DND-41 (cell line): ENCODE data around the gene ZMYND15.

Experiments
- ATAC-seq: fragments of 200-7000 bp; cut with Tn5 transposase; 3 replicates; pipeline ENCODE4 v1.9.1; 2021; ENCODE audit warnings: low read depth; ENCODE audit not compliant: insufficient read depth
- DNase-seq: peaks from one replicate; pipeline ENCODE4 v3.0.0-alpha.2; 2020
- H2AFZ ChIP-seq: 2 replicates; pipeline ENCODE4 v1.6.0; 2012; ENCODE audit warnings: low read depth, low read length
- H3K27ac ChIP-seq: 2 replicates; pipeline ENCODE4 v1.5.1; 2012; ENCODE audit warnings: low read length, inconsistent platforms
- H3K27me3 ChIP-seq: fragments of 200-600 bp; sonication (generic); 2 replicates; pipeline ENCODE4 v1.6.0; 2012; ENCODE audit warnings: low read length, mild to moderate bottlenecking, inconsistent platforms; ENCODE audit not compliant: insufficient read depth, poor library complexity
- H3K36me3 ChIP-seq: 2 replicates; pipeline ENCODE4 v1.5.1; 2012; ENCODE audit warnings: low read length, inconsistent platforms; ENCODE audit not compliant: insufficient read depth
- H3K4me1 ChIP-seq: 2 replicates; pipeline ENCODE4 v1.5.1; 2012; ENCODE audit warnings: mild to moderate bottlenecking, low read length; ENCODE audit not compliant: insufficient read depth
- H3K4me2 ChIP-seq: 2 replicates; pipeline ENCODE4 v1.6.0; 2012; ENCODE audit warnings: mild to moderate bottlenecking, moderate library complexity, low read length, inconsistent platforms; ENCODE audit not compliant: insufficient read depth
- H3K4me3 ChIP-seq, 2 experiments: fragments of 200-600 bp in 1 of 2; shearing (Covaris generic) in 1 of 2; 2 replicates each; pipeline ENCODE4 v1.5.1; 2012 to 2016; ENCODE audit warnings: inconsistent platforms in 2 of 2, low read length in 2 of 2, mild to moderate bottlenecking in 2 of 2, low read depth in 1 of 2, moderate library complexity in 1 of 2
- H3K79me2 ChIP-seq: 2 replicates; pipeline ENCODE4 v1.6.0; 2012; ENCODE audit warnings: low read length, inconsistent platforms; ENCODE audit not compliant: insufficient read depth
- H3K9ac ChIP-seq: 2 replicates; pipeline ENCODE4 v1.6.0; 2012; ENCODE audit warnings: low read depth, mild to moderate bottlenecking, inconsistent platforms, low read length, moderate library complexity
- H3K9me3 ChIP-seq: 2 replicates; pipeline ENCODE4 v1.5.1; 2012; ENCODE audit warnings: low read length, moderate library complexity, mild to moderate bottlenecking, inconsistent platforms; ENCODE audit not compliant: insufficient read depth, severe bottlenecking
- H4K20me1 ChIP-seq: 2 replicates; pipeline ENCODE4 v1.6.0; 2012; ENCODE audit warnings: low read length; ENCODE audit not compliant: insufficient read depth
- EZH2 ChIP-seq: IDR thresholded peaks from 3 replicates; pipeline ENCODE4 v1.6.1; 2012; ENCODE audit warnings: borderline replicate concordance, low read depth, mild to moderate bottlenecking, moderate library complexity, low read length, inconsistent platforms; ENCODE audit not compliant: severe bottlenecking
- TF ChIP-seq, protein P1 (sequence below): IDR thresholded peaks from 2 replicates; pipeline ENCODE4 v1.5.1; 2012; ENCODE audit warnings: borderline replicate concordance, low read length, moderate library complexity, mild to moderate bottlenecking; ENCODE audit not compliant: poor library complexity, severe bottlenecking; ENCODE audit errors: extremely low read depth

ZMYND15 gene

DNA sequence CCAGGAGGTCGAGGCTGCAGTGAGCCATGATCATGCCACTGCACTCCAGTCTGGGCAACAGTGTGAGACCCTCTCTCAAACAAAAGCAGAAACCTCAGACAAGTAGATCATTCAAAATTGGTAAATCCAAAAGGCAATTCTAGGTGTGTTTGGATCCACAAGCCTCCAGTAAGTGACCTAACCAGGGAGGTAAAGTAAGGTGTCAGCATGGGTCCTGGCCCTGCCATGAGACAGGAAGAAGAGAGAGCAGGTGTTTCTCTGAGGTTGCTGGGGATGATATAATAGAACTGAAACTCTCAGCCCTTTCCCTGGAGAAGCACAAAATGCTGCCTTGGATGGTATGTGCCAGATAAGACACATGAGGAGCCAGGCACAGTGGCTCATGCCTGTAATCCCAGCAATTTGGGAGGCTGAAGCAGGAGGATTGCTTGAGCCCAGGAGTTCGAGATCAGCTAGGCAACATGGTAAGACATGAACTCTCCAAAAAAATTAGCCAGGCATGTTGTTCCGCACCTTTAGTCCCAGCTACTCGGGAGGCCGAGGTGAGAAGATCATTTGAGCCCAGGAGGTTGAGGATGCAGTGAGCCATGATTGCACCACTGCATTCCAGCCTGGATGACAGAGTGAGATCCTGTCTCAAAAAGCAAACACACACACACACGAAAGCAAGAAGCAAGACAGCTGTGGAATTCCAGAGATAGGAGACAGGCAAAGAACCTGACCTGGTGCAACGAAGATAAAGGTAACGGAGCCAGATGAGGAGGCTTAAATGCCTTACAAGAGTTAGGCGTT is 38.5 kb downstream of the ZMYND15 start:
- Histone ChIP-seq H4K20me1 (no peaks in the 10 kb centered on the region), H3K79me2 (no peaks in the 10 kb centered on the region), H3K4me2 (no peak overlapping the region), H3K4me3 (no peak overlapping the region), H3K27ac (no peak overlapping the region), H3K9ac (no peak overlapping the region), H3K36me3 (no peaks in the 10 kb centered on the region), H3K9me3 (no peaks in the 10 kb centered on the region), H3K27me3 (peaks cover 11% of the 10 kb centered on the region), H3K4me1 (no peaks in the 10 kb centered on the region), H2AFZ (no peak overlapping the region)
- DNase-seq = no peak
- no peak for ATAC-seq
- no peak for TF ChIP-seq EZH2
- TF ChIP-seq, protein P1, sequence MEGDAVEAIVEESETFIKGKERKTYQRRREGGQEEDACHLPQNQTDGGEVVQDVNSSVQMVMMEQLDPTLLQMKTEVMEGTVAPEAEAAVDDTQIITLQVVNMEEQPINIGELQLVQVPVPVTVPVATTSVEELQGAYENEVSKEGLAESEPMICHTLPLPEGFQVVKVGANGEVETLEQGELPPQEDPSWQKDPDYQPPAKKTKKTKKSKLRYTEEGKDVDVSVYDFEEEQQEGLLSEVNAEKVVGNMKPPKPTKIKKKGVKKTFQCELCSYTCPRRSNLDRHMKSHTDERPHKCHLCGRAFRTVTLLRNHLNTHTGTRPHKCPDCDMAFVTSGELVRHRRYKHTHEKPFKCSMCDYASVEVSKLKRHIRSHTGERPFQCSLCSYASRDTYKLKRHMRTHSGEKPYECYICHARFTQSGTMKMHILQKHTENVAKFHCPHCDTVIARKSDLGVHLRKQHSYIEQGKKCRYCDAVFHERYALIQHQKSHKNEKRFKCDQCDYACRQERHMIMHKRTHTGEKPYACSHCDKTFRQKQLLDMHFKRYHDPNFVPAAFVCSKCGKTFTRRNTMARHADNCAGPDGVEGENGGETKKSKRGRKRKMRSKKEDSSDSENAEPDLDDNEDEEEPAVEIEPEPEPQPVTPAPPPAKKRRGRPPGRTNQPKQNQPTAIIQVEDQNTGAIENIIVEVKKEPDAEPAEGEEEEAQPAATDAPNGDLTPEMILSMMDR = no peak

DNA sequence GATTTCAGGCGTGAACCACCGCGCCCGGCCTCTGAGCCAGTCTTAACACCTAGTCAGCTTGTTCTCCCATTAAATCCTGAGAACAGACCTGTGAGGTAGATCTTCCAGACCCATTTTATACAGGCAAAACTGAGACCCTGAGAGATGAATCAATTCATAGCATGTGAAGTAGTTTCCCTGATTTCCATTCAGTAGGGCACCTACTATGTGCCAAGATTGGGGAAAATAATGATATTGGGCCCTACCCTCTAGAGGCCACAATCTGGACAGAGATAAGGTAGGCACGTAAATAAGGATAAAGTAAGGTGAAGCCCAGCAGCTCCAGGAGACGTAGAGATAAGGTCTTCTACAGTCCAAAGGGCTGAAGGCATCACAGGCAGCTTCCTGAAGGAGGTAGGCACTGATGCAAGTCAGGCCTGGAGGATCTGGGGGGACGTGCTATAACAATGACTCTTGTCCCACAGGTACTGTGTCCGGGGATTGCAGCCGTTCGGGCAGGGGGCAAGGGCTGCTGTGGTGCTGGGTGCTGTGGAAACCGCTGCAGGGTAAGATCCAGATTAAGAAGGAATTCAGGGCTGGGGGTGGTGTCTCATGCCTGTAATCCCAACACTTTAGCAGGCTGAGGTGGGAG is 40.8 kb downstream of the ZMYND15 start:
- ATAC-seq (no peak), DNase-seq (no peak)
- Histone ChIP-seq H3K9ac (no peak overlapping the region), H3K9me3 (no peaks in the 10 kb centered on the region), H3K36me3 (no peaks in the 10 kb centered on the region), H3K27ac (no peak overlapping the region), H3K27me3 (peaks cover 6% of the 10 kb centered on the region), H3K4me2 (no peak overlapping the region), H3K79me2 (no peaks in the 10 kb centered on the region), H3K4me3 (no peak overlapping the region), H4K20me1 (no peaks in the 10 kb centered on the region), H3K4me1 (no peaks in the 10 kb centered on the region), H2AFZ (no peak overlapping the region)
- no peak for TF ChIP-seq EZH2
- TF ChIP-seq, protein P1 = no peak

DNA sequence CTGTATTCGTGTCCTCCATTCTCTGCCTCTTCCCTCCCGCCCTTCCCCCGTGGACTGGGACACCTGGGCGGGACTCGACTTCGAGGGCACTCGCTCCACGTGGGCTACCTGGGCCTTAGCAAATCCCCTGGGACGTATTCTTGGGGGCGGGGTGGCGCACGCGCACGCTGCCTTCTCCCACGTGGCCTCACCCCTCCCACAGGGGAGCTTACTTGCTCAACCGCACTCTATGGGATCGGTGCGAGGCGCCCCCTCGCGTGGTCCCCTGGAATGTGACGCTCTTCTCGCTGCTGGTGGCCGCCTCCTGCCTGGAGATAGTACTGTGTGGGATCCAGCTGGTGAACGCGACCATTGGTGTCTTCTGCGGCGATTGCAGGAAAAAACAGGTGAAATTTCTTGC is 43.0 kb downstream of the ZMYND15 start:
- Histone ChIP-seq H3K27me3 (peaks cover 6% of the 10 kb centered on the region), H3K9ac (no peak overlapping the region), H2AFZ (no peak overlapping the region), H3K4me1 (no peaks in the 10 kb centered on the region), H3K4me2 (no peak overlapping the region), H3K9me3 (no peaks in the 10 kb centered on the region), H3K27ac (no peak overlapping the region), H3K4me3 (no peak overlapping the region), H4K20me1 (no peaks in the 10 kb centered on the region), H3K79me2 (no peaks in the 10 kb centered on the region), H3K36me3 (no peaks in the 10 kb centered on the region)
- TF ChIP-seq, protein P1 = no peak
- no peak for TF ChIP-seq EZH2
- ATAC-seq (no peak), DNase-seq (no peak)
